Hepatocyte (in vitro differentiated cells): ENCODE measurements around the gene LINC01488. TPM values are rescaled to one million over a fixed set of nuclear protein-coding genes. Genes with fewer than 3 reads are reported as not detected.

ENCODE experiments used
- DNase-seq: peaks from one replicate; pipeline ENCODE4 v3.0.0-alpha.2; 2016; ENCODE audit warnings: low spot score
- H2AFZ ChIP-seq: fragments of 200-600 bp; sonication (generic); 2 replicates; pipeline ENCODE4 v1.6.0; 2016; ENCODE audit warnings: antibody characterized with exemption, mild to moderate bottlenecking
- H3K27ac ChIP-seq: fragments of 200-600 bp; sonication (generic); 2 replicates; pipeline ENCODE4 v1.5.1; 2016; ENCODE audit warnings: mild to moderate bottlenecking
- H3K27me3 ChIP-seq: fragments of 200-600 bp; sonication (generic); 2 replicates; pipeline ENCODE4 v1.6.1; 2016
- H3K36me3 ChIP-seq: fragments of 200-600 bp; sonication (generic); replicated peaks from 2 replicates; pipeline ENCODE4 v1.5.1; 2016; ENCODE audit warnings: low read depth; ENCODE audit not compliant: insufficient read depth
- H3K4me1 ChIP-seq: fragments of 200-600 bp; sonication (generic); 2 replicates; pipeline ENCODE4 v1.5.1; 2016; ENCODE audit warnings: mild to moderate bottlenecking, moderate library complexity; ENCODE audit not compliant: insufficient read depth
- H3K4me2 ChIP-seq: fragments of 200-600 bp; sonication (generic); 2 replicates; pipeline ENCODE4 v1.6.0; 2016
- H3K4me3 ChIP-seq: fragments of 200-600 bp; sonication (generic); 2 replicates; pipeline ENCODE4 v1.5.1; 2016; ENCODE audit warnings: mild to moderate bottlenecking
- H3K79me2 ChIP-seq: fragments of 200-600 bp; sonication (generic); 2 replicates; pipeline ENCODE4 v1.6.0; 2017; ENCODE audit warnings: mild to moderate bottlenecking
- H3K9me2 ChIP-seq: fragments of 200-600 bp; sonication (generic); replicated peaks from 2 replicates; pipeline ENCODE4 v1.6.0; 2017; ENCODE audit warnings: mild to moderate bottlenecking; ENCODE audit not compliant: insufficient read depth
- H3K9me3 ChIP-seq: fragments of 200-600 bp; sonication (generic); 2 replicates; pipeline ENCODE4 v1.5.1; 2016; ENCODE audit warnings: low read depth, mild to moderate bottlenecking
- H4K20me1 ChIP-seq: fragments of 200-600 bp; sonication (generic); 2 replicates; pipeline ENCODE4 v1.6.0; 2016; ENCODE audit warnings: mild to moderate bottlenecking; ENCODE audit not compliant: insufficient read depth, poor library complexity, severe bottlenecking
- CTCF ChIP-seq: fragments of 200-600 bp; sonication (generic); IDR thresholded peaks from 2 replicates; pipeline ENCODE4 v1.5.1; 2016; ENCODE audit warnings: antibody characterized with exemption, mild to moderate bottlenecking; ENCODE audit not compliant: poor library complexity
- EZH2 ChIP-seq: fragments of 200-600 bp; sonication (generic); IDR thresholded peaks from 2 replicates; pipeline ENCODE4 v1.6.1; 2016; ENCODE audit warnings: antibody characterized with exemption, mild to moderate bottlenecking, borderline replicate concordance
- EZH2phosphoT487 ChIP-seq: fragments of 200-600 bp; sonication (generic); IDR thresholded peaks from one replicate; pipeline ENCODE4 v1.6.1; 2018; ENCODE audit warnings: antibody characterized with exemption, mild to moderate bottlenecking, low read depth, moderate library complexity; ENCODE audit not compliant: unreplicated experiment, severe bottlenecking
- WGBS: methylation state at CpG from one replicate; pipeline ENCODE4 v1.1.6; 2016; ENCODE audit warnings: low lambda C conversion rate; ENCODE audit errors: missing lambda C conversion rate; 5-methylcytosine and 5-hydroxymethylcytosine counted together
- polyA plus RNA-seq: library from polyadenylated mRNA; unstranded; fragments of >200 nt; fragmentation: Nextera tagmentation; extraction: Ambion mirVana; gene quantifications from 2 replicates; pipeline ENCODE4 v1.2.1, GENCODE V29; 2016
- total RNA-seq: library from RNA; depleted of rRNA; stranded (reverse); fragments of >200 nt; gene quantifications from 2 replicates; pipeline ENCODE4 v1.2.3, GENCODE V29; 2014

Gene LINC01488
- total and polyA plus RNA-seq, 2 experiments from 2014 or later = 0.27 to 0.59 TPM

GRCh38 chr11:69530278-69531070, 49.0 kb downstream of the LINC01488 start:
- Histone ChIP-seq H3K9me2 (no peaks in the 10 kb centered on the region), H3K4me2 (no peak overlapping the region), H3K4me1 (no peaks in the 10 kb centered on the region), H4K20me1 (no peaks in the 10 kb centered on the region), H3K27ac (no peak overlapping the region), H2AFZ (no peak overlapping the region), H3K27me3 (no peaks in the 10 kb centered on the region), H3K9me3 (no peaks in the 10 kb centered on the region), H3K36me3 (no peaks in the 10 kb centered on the region), H3K79me2 (no peaks in the 10 kb centered on the region), H3K4me3 (no peak overlapping the region)
- no peak for DNase-seq
- TF ChIP-seq CTCF = no peak
- TF ChIP-seq EZH2phosphoT487 = no peak
- TF ChIP-seq EZH2 = no peak
- WGBS = 90% methylated on average over 18 of the region's 19 CpGs

- no peaks in the 10 kb centered on the region for H4K20me1 ChIP-seq
- TF ChIP-seq CTCF = no peak
- no peak for TF ChIP-seq EZH2phosphoT487
- TF ChIP-seq EZH2 = no peak
Observed at GRCh38 chr11:69531071-69531716, 49.7 kb downstream of the LINC01488 start.

GRCh38 chr11:69531717-69532088, 50.2 kb downstream of the LINC01488 start:
- no peaks in the 10 kb centered on the region for H3K4me1 ChIP-seq
- TF ChIP-seq CTCF (no peak), EZH2 (no peak), EZH2phosphoT487 (no peak)
- DNase-seq = no peak
- no peak overlapping the region for H2AFZ ChIP-seq
- 95% methylated on average over 9 of the region's 9 CpGs for WGBS
- H4K20me1 ChIP-seq = no peaks in the 10 kb centered on the region
- H3K9me2 ChIP-seq = no peaks in the 10 kb centered on the region
- no peaks in the 10 kb centered on the region for H3K79me2 ChIP-seq
- no peaks in the 10 kb centered on the region for H3K9me3 ChIP-seq
- H3K4me2 ChIP-seq = no peak overlapping the region
- H3K4me3 ChIP-seq = no peak overlapping the region
- H3K36me3 ChIP-seq = no peaks in the 10 kb centered on the region
- H3K27me3 ChIP-seq = no peaks in the 10 kb centered on the region
- no peak overlapping the region for H3K27ac ChIP-seq

More at GRCh38 chr11:69531071-69531716, 49.7 kb downstream of the LINC01488 start:
- no peaks in the 10 kb centered on the region for H3K9me3 ChIP-seq
- no peak overlapping the region for H3K4me2 ChIP-seq
- no peak overlapping the region for H3K27ac ChIP-seq
- H3K27me3 ChIP-seq = no peaks in the 10 kb centered on the region
- H3K4me3 ChIP-seq = no peak overlapping the region
- no peaks in the 10 kb centered on the region for H3K4me1 ChIP-seq
- H3K9me2 ChIP-seq = no peaks in the 10 kb centered on the region
- no peaks in the 10 kb centered on the region for H3K36me3 ChIP-seq
- WGBS = 76% methylated on average over 10 of the region's 12 CpGs
- DNase-seq = no peak
- no peak overlapping the region for H2AFZ ChIP-seq
- H3K79me2 ChIP-seq = no peaks in the 10 kb centered on the region
